RWPE2 (cell line): ENCODE data around the gene UMODL1.

Source experiments
- ATAC-seq: fragments of 200-7000 bp; cut with Tn5 transposase; 3 replicates; pipeline ENCODE4 v1.9.1; 2021; ENCODE audit warnings: low read depth
- DNase-seq: peaks from one replicate; pipeline ENCODE4 v3.0.0-alpha.2; 2020; ENCODE audit warnings: low spot score
- H3K27ac ChIP-seq: fragments of 450-650 bp; 2 replicates; pipeline ENCODE4 v1.5.1; 2017; ENCODE audit warnings: mild to moderate bottlenecking; ENCODE audit not compliant: poor library complexity, severe bottlenecking
- H3K27me3 ChIP-seq: fragments of 250-450 bp; sonication (Bioruptor Pico); 2 replicates; pipeline ENCODE4 v1.5.1; 2021; ENCODE audit warnings: mild to moderate bottlenecking, moderate library complexity; ENCODE audit not compliant: insufficient read depth, poor library complexity, severe bottlenecking
- H3K36me3 ChIP-seq: fragments of 250-450 bp; sonication (Bioruptor Pico); 2 replicates; pipeline ENCODE4 v1.5.1; 2020; ENCODE audit warnings: low read depth, mild to moderate bottlenecking, moderate library complexity
- H3K4me1 ChIP-seq: fragments of 250-450 bp; sonication (Bioruptor Pico); 2 replicates; pipeline ENCODE4 v1.5.1; 2021; ENCODE audit warnings: mild to moderate bottlenecking, moderate library complexity; ENCODE audit not compliant: insufficient read depth, poor library complexity, severe bottlenecking
- H3K4me3 ChIP-seq: fragments of 250-450 bp; sonication (Bioruptor Pico); 2 replicates; pipeline ENCODE4 v1.5.1; 2021; ENCODE audit warnings: mild to moderate bottlenecking, moderate library complexity; ENCODE audit not compliant: severe bottlenecking
- H3K9me3 ChIP-seq: fragments of 250-450 bp; sonication (Bioruptor Pico); 2 replicates; pipeline ENCODE4 v1.5.1; 2021; ENCODE audit warnings: mild to moderate bottlenecking, moderate library complexity; ENCODE audit not compliant: severe bottlenecking
- TF ChIP-seq, protein P1 (sequence below): fragments of 450-650 bp; IDR thresholded peaks from one replicate; pipeline ENCODE4 v1.5.1; 2017; ENCODE audit warnings: mild to moderate bottlenecking, moderate library complexity; ENCODE audit not compliant: poor library complexity, severe bottlenecking

Gene UMODL1

DNA sequence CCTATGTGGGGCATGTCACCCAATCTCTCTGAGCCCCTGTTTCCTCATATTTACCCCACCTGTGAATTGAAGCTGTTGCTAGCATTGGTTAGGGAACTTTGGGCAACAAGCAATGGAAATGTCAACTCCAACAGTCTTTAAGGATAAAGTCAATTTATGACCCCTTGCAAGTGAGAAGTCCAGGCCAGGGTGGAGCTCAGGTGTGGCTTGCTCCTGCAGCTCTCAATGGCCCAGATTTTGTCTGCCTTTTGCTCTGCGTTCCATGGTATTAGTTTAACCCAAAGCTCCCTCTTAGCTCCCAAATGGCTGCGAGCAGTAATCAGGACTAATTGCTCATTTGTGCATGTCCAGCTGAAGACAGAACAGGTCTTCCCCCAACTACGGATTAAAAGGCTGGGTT, 77.5 kb downstream of the UMODL1 start:
- ATAC-seq (no peak), DNase-seq (no peak)
- no peaks in the 10 kb centered on the region for H3K9me3 ChIP-seq
- no peaks in the 10 kb centered on the region for H3K27me3 ChIP-seq
- no peaks in the 10 kb centered on the region for H3K4me1 ChIP-seq
- TF ChIP-seq, protein P1, sequence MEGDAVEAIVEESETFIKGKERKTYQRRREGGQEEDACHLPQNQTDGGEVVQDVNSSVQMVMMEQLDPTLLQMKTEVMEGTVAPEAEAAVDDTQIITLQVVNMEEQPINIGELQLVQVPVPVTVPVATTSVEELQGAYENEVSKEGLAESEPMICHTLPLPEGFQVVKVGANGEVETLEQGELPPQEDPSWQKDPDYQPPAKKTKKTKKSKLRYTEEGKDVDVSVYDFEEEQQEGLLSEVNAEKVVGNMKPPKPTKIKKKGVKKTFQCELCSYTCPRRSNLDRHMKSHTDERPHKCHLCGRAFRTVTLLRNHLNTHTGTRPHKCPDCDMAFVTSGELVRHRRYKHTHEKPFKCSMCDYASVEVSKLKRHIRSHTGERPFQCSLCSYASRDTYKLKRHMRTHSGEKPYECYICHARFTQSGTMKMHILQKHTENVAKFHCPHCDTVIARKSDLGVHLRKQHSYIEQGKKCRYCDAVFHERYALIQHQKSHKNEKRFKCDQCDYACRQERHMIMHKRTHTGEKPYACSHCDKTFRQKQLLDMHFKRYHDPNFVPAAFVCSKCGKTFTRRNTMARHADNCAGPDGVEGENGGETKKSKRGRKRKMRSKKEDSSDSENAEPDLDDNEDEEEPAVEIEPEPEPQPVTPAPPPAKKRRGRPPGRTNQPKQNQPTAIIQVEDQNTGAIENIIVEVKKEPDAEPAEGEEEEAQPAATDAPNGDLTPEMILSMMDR = no peak
- H3K27ac ChIP-seq = no peak overlapping the region
- no peak overlapping the region for H3K4me3 ChIP-seq
- H3K36me3 ChIP-seq = no peaks in the 10 kb centered on the region

GRCh38 chr21:42149656-42150473, 78.7 kb downstream of the UMODL1 start:
- H3K4me1 ChIP-seq = no peaks in the 10 kb centered on the region
- H3K36me3 ChIP-seq = no peaks in the 10 kb centered on the region
- no peak overlapping the region for H3K4me3 ChIP-seq
- H3K27ac ChIP-seq = no peak overlapping the region
- DNase-seq (no peak), ATAC-seq (no peak)
- TF ChIP-seq, protein P1 = no peak
- H3K27me3 ChIP-seq = no peaks in the 10 kb centered on the region
- H3K9me3 ChIP-seq = no peaks in the 10 kb centered on the region

DNA sequence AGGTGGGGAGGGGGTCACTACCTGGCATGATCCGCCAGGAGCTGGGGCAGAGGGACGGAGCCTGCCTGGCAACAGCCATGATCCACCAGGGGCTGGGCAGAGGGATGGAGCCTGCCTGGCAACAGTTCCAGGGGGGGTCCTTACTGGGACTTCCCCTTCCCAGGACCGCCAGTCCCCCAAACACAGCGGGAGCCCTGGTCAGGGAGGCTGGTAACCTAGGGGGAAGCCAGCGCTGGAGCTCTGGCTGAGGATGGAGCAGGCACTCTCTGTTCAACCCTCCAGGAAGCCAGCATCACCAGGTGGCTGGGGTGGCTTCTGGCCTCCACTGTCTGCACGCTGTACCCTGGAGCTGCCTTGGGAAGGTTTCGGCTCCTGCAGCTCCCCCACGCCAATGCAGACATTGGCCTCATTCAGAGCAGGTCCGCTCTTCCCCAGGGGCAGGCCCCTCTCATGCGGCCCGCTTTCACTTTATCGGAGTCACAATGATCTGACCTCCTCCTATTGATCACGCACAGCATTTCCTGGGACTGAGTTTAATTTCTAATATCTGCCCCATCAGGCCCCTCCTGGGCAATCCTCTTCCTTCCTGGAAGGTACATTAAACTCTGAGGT, 79.5 kb downstream of the UMODL1 start:
- no peak overlapping the region for H3K27ac ChIP-seq
- no peak overlapping the region for H3K4me3 ChIP-seq
- ATAC-seq (no peak), DNase-seq (no peak)
- no peaks in the 10 kb centered on the region for H3K4me1 ChIP-seq
- no peaks in the 10 kb centered on the region for H3K9me3 ChIP-seq
- TF ChIP-seq, protein P1 = no peak
- H3K36me3 ChIP-seq = no peaks in the 10 kb centered on the region
- H3K27me3 ChIP-seq = no peaks in the 10 kb centered on the region

DNA sequence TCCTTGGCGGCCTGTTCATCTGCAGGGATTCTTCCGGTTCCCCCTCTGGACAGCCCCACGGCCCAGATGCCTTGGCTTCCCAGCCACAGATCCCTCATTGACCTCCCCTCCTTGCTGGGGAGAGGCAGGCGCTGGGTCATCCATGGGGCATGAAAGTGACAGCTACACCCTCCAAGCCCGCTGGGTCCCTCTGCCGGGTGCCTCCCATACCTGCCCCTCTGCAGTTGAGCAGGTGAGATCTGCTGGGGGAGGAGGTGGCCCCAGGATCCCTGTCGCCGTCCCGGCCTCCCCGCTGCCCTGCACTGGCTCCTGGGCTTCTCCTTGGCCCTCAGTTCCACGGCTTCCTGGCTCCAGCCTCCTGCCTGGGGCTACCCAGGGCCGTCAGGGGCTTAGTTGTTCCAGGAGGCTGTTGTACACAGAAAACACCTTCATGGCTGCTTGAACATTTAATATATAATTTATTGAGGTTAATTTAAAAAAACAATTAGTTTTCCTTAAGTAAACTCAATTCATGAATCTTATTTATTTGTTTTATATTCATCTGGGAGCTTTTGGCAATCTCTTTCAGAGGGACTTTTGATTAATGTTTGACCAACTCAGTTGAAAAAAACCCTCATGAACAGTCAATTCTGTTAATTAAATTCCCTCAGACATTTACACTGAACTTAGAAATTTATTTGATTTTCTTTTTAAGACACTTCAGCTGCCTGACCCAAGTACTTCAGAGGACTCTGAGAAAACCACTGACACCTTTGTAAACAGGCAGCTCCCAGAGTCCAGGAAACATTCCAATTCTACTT, 80.2 kb downstream of the UMODL1 start:
- H3K36me3 ChIP-seq = no peaks in the 10 kb centered on the region
- ATAC-seq (no peak), DNase-seq (no peak)
- no peak overlapping the region for H3K4me3 ChIP-seq
- TF ChIP-seq, protein P1 = no peak
- H3K4me1 ChIP-seq = no peaks in the 10 kb centered on the region
- no peaks in the 10 kb centered on the region for H3K9me3 ChIP-seq
- no peak overlapping the region for H3K27ac ChIP-seq
- no peaks in the 10 kb centered on the region for H3K27me3 ChIP-seq
